GM12892 (cell line): ENCODE data around the gene GNG11.

ENCODE experiments used
- POLR2A ChIP-seq: IDR thresholded peaks from 2 replicates; pipeline ENCODE4 v1.6.1; 2011; ENCODE audit warnings: low read depth, low read length, control low read depth
- POLR2AphosphoS5 ChIP-seq: IDR thresholded peaks from 2 replicates; pipeline ENCODE4 v1.6.1; 2011; ENCODE audit warnings: low read depth, low read length, control low read depth
- TAF1 ChIP-seq: IDR thresholded peaks from 2 replicates; pipeline ENCODE4 v1.6.1; 2011; ENCODE audit warnings: low read depth, mild to moderate bottlenecking, control low read depth, low read length, borderline replicate concordance

DNA sequence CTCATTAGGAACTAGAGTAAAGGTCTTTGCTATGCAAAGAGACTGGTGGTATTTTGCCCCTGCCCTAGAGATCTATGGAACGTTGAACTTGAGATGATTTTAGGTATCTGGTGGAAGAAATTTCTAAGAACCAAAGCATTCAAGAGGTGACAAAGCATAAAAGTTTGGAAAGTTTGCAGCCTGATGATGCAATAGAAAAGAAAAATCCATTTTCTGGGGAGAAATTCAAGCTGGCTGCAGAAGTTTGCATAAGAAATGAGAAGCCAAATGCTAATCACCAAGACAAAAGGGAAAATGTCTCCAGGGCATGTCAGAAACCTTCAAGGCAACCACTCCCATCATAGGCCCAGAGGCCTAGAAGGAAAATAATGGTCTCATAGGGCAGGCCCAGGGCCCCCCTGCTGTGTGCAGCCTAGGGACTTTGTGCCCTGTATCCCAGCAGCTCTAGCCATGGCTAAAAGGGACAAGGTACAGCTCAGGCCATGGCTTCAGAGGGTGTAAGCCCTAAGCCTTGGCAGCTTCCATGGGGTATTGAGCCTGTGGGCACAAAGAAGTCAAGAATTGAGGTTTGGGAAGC is 47.4 kb upstream of the GNG11 start:
- TF ChIP-seq POLR2AphosphoS5 (no peak), POLR2A (no peak), TAF1 (no peak)
